HG03558 (cell line): ENCODE measurements around the gene GAS6.
"Not testable (repeated sequence)": the region's sequence is repeated elsewhere in the genome, so short reads cannot be mapped to it uniquely, and the experiment has no call there.

ENCODE experiments used
- ATAC-seq: cut with Tn5 transposase; IDR thresholded peaks from one replicate; pipeline ENCODE4 v1.9.1; 2021; ENCODE audit warnings: moderate number of reproducible peaks; ENCODE audit not compliant: unreplicated experiment; ENCODE audit errors: extremely low read depth

GAS6 gene

DNA sequence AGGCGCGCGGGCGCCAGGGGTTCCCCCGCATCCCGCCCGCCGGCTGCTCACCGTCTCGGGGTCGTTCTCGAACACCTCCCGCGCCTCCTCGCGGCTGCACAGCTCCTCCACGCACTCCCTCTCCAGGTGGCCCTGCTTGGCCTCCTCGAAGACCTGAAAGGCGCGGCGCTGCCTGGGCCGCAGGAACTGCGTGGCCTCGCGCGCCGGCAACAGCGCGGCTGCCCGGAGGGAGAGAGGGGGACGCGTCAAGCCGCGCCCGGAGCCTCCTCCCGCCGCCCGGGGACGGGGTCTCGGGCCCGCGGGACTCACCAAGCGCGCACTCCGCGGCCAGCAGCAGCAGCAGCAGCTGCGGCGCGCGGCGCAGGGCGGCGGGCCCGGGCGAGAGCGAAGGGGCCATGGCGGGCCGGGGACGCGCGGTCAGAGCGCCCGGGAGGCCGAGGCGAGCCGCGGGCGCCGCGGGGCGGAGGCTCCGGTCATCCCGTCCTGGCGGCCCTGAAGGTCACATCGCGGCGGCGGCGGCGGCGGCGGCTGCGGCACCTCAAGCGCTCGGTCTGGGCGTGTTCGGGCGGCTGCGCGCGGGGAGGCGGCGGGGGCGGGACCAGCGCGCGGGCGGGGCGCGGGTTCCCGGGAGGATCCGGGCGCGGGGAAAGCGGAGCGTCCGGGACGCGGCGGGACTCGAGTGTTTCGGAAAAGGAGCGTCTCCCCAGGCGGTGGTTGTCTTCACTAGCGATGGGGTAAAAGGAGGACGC is at the start of gene GAS6:
Gene GAS6, minus strand, starts transcription at position 553 of the 749 bp plus-strand sequence. Its CDS starts 156 bp downstream, at position 397.
- no peak for ATAC-seq

DNA sequence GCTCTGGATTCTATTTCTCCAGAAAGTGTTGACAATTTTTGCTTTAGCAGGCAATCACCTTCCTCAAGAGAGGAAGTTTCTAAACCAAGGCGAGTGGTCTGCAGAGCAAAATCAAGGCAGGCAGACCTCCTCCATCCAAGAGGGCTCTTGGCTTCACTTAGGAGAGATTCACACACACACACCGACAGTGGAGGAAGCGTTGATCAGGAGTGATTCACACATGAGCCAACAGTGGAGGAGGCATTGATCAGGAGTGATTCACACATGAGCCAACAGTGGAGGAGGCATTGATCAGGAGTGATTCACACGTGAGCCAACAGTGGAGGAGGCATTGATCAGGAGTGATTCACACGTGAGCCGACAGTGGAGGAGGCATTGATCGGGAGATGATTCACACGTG is 49.5 kb upstream of the GAS6 start:
- not testable (repeated sequence) for ATAC-seq

DNA sequence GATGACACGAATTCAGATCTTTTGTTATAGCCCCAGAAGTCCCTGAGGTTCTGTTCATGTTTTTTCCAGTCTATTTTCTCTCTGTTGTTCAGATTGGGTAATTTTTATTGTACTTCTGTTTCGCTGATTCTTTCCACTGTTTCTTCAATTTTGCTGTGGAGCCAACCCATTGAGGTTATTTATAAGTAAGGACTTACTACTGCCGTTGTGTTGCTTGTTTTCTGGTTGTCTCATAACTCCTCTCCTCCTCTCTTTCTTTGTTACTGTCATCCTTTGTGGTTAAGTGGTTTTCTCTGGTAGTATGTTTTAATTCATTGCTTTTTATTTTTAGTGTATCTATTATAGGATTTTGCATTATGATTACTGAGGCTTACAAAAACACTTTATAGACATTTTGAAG is 48.7 kb upstream of the GAS6 start:
- ATAC-seq = no peak

DNA sequence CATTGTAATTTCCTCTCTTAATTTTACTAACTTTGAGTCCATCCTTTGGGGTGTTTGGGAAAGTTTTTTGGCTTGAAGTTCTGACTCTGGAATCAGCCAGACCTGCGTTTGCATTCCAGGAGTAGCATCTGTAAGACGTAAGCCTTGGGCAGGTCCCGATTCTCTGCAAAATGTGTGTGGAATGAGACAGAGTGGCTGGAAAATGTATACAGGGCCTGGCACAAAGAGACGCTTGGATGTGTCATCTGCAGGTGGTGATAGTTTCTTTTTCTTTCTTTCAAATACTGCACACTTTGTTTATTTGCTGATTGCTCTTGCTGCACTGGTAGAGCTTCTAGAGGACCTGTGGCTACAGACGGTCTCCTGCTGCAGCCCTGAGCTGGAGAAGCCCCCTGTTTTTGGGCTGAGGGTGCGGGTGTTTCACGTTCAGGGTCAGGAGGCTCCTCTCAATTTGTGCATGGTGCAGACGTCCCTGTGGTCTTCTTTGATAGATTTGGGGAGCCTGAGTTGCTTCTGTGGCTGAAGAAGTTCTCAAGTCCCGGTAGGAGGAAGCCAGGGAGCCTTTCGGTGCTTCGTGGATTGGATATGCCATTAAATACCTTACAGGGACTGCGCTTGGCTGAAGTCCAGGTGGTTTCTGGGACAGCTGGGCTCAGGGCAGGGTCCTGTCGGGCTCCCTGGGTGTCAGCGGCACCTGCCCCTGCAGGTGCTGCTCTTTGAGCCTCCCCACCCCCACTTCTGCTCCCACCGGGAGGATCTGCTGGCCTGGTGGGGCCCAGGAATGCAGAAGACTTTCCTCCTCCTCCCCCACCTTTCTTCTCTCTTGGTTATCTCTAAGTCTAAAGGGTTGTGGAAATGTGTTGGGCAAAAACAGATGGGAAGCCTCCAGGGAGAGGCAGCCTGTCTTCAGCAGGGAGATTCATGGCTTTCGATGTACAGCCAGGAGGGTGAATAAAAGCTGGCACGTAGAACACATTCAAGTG is 44.0 kb upstream of the GAS6 start:
- ATAC-seq = no peak

DNA sequence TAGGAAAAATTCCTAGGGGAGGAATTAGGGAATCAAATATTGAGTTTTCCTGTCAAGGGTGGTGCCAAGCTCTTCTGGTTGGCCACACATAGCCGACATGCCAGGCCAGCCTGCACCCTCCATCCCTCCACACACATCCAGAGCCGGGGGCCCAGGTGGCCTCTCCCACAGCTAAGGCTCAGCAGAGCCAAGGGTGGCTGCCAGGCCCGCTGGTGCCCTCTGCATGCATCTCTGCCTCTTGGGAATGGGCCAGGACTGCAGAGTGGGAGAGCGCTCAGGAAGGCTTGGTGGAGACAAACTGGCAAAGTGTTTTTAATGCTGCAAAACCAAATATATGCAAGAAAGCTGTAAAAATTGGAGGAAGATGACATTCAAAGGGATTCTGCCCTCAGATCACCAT is 42.7 kb upstream of the GAS6 start:
- ATAC-seq = no peak

DNA sequence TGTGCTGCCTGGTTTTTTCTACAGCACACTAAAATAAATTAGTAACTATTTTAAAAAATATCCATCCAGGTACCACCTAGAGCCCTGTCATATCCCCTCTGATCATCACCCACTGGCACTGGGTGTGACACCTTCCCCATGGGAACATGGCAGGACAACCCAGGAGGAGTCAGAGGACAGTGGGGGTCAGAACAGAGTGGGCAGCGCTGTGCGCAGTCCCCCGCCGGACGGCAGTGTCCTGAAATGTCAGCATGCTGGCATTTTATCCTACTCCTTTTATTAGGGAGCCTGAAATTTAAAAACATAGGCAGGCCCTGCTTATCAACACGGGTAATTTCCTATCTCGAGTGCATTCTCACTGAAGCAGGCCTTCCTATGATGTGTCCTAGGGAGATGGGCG is 42.1 kb upstream of the GAS6 start:
- ATAC-seq = no peak

DNA sequence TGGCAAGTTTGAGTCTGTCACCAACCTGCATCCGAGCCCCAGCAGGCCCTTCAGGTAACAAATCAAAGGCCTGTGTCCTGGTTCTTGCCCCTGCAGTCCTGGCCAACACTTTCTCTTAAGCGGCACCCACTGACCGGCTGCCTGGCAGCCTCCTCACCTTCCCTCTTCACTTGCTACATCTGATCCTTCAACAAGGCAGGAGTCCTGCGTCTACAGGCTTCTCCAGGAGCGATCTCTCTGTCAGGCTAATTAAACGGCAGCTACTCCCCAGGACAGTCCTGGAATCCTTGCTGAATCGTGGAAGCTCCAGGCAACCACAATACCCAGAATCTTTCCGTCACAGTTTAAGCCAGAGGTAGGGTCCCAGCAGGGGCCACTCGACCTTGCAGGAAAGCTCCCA is 41.1 kb upstream of the GAS6 start:
- no peak for ATAC-seq

DNA sequence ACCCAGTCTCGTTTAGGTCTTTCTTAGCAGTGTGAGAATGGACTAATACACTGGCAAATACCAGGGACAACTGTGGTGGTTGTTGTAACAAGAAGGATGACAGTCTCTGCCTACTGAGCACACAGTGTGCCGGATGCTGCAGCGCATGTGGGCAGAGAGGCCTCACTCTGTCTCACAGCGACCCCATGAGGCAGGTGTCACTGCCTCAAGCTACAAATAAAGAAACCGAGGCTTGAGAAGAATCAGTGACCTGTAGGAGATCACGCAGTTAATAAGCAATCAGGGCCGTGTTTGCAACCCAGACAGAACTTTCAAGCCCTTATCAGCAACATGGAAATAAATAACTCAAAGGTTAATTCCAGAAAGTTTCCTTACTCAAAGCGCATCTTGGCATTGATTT is 40.5 kb upstream of the GAS6 start:
- ATAC-seq = no peak

DNA sequence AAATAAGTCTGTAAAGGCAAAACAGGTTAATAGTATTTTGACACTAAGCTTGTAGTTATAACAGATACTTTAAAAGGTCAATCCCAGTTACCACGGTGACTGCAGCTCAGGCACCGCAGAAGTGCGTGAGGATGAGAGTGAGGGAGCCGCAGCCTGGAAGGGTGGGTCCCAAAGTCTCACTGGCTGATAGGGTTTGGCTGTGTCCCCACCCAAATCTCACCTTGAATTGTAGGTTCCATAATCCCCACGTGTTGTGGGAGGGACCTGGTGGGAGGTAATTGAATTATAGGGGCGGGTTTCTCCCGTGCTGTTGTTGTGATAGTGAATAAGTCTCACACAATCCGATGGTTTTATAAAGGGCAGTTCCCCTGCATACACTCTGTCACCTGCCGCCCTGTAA is 40.0 kb upstream of the GAS6 start:
- no peak for ATAC-seq

DNA sequence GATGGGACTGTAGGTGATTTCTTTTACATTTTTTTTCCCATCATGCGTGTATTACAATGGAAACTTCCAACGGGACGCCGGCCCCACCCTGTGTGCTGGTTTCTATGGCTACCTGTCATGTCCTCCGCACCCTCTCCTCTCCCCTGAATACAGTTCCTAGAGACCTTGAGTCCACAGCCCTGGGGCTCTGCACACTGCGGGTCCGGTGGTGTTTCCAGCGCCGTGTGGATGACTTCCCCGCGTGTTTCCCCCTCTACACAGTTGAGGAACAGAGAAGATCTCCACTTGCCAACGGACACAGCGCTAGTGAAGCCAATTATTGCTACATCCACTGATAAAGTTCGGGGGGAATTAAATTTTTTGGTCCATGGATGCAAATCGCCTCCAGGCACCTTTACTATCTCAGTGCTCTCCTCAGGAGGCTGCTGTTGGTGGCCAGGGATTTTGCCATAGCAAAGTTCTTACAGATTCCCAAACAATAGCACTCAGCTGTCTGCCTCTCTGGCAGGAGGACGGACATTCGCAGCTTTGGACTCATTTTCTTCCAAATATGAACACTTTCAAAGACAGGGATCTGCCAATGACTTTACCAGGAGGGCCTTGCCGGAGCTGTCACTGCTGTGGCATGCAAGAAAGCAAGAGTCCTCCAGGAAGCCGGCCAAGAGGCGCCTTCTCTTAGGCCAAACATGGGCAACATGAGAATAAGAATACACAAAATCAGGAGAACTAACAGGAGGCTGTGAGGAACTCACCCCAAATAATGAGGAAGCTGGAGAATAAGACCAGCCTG is 39.3 kb upstream of the GAS6 start:
- ATAC-seq = no peak

DNA sequence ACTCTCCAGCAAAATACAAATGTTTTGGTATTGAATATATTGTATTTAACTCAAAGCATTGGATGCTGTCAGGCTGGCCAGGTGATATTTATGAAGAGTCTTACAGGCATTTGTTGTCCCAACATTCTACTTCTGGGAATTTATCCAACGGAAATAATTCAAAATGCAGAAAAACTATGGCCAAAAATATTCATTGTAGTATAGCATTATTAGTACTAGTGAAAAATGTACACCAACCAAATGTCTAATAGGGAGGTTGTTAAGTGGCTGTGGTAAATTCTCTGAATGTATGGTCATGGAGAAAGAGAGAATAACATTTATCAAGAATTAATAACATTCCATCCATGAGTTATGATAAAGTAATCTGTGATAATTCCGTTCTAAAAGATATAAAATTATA is 38.6 kb upstream of the GAS6 start:
- no peak for ATAC-seq

DNA sequence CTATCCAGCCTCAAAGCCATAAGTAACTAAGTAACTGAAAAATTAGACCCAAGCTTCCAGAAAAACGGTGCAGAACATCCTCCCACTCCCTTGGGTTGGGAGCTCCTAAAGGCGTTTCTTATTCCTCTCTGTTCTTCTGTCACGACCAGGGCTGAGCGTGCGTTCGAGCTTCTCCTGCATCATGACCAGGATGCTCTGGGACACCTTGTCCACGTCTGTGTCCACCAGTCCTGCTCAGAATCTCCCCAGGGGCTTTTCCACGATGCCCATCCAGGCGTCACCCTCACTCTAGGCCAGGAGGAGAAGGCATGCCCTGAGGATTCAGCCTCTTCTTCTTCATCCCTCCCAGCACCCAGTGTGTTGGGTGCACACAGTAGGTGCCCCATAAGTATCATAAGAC is 37.8 kb upstream of the GAS6 start:
- ATAC-seq = no peak

DNA sequence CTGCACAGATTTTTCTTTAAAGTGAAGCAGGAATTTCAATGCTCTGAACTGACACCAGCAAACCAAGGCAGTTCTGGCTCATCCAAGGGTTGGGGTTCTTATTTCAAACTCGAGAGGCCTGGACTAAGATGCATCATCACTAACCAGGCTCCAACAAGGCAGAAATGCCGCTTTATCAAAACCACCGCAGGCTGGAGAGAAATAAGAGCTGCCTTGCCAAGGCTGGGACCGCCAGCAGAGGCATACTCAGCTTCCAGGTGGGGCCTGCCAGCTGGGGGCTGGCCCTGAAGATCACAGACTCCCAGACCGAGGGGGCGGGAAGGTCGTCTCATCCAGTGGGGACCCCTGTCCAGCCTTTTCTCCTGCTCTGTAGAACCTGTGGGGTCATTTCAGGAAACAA is 37.4 kb upstream of the GAS6 start:
- ATAC-seq = no peak

DNA sequence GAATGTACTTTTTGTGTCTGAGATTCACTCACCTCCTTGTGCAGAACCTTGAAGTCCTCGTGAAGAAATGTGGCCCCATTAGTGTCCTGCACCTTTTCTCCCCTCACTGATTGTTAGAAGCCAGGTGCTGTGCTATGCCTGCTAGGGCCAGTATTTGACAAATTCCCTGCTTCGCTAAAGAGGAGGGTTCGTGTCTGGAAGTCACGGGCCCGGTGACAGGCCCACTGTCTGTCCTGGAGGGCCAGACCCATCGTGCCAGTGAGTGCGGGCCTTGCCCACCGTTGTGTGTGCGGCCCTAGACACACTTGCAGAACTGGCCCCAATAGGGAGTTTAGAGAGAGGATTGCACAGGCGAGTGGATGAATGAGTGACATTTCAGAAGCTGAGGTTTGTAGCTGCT is 36.8 kb upstream of the GAS6 start:
- ATAC-seq = no peak

DNA sequence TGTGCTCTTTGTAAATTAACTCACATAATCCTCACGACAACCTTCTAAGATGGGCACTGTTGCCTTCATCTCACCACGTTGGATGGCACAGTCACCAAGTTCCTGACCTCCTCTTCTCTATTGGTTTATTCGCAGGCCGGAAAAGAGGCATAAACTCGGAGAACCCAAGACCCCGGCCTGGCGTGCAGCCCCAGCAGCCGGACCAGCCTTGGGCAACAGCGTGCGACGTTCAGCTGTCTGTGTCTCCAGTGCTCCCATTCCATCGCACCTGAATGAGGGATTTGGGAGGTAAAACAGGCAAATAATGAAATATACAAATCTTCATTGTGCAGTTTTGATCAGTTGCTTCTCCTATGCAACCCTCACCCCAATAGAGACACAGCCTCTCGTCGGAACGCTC is 34.5 kb upstream of the GAS6 start:
- ATAC-seq = no peak

DNA sequence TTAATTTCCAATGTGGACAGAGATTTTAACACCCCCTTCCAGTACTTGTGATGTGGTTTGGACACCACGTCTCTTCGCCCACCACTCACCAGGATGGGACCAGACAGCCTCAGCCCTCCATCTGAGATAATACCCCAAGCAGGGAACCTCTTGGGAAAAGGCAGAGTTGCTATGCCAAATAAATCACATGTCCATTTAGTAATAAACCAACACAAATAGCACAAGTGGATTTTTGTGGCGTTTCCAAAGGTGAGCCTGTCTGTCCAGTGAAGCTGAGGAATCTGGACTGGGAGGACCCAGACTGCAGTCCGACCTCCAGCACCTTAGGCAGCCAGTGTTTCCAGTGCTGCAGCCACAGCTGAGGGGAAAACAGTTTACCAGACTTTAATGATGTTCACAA is 34.1 kb upstream of the GAS6 start:
- ATAC-seq = no peak

DNA sequence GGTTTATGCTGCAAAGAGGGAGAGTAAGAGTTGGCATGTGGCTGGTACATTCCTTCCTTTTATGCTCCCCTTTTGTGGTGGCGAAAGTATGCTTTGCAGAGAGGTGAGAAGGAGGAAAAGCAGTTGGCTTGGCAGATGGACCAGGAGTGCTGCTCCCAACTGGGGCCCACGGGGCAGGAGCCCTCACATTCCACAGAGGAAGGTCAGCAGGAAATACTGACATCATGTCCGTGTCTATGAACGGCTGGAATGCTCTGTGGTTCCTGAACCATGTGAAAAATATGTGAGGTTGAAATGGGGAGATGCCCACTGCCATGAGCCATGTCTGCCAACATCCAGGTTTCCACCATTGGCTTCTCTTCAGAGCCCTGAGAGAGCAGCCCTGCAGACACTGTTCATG is 33.3 kb upstream of the GAS6 start:
- ATAC-seq = no peak

DNA sequence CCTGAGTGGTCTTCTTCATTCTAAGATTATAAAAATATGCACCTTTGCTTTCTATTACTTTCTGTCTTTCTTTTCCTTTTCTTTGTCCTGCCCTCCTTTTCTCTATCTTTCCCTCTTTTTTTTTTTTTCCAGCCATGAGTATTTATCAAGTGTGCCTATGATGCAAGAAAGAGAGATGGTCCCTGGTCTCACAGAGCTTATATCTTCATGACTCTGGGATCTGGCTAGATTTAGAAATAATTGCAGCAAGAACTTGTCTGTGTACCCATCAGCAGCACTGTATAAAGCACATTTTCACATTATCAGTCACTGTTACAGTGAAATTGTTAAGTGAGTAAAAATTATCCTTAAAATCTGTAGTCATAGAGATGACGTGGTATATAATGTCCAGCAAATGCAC is 31.6 kb upstream of the GAS6 start:
- ATAC-seq = no peak

DNA sequence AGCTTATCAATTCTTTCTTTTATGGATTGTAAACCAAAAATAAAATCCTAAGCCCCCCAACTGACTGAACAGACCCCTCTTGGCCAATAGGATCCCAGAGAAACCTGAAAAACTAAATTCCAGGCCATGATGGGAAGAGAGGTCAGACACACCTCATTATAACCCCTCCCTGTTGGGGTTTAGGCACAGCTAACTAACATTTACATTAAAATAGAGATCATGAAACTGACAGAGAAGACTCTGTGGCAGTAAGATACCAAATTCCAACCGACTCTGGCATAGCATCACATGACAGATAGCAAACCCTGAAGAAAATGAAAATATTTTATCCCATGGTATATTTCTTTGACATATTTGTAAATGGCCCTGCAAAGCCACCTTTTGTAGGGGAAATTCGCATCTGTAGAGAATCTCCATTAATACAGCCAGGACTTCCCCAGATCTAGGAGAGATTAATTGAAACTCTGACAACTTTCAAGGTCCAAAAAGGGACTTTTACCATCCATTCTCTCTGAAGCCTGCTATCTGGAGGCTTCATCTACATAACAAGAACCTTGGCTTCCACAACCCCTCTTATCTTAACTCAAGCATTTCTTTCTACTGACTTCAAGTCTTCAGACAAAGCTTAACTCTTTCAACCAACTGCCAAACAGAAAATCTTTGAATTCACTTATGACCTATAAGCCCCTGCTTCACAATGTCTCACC is 27.1 kb upstream of the GAS6 start:
- ATAC-seq = no peak

DNA sequence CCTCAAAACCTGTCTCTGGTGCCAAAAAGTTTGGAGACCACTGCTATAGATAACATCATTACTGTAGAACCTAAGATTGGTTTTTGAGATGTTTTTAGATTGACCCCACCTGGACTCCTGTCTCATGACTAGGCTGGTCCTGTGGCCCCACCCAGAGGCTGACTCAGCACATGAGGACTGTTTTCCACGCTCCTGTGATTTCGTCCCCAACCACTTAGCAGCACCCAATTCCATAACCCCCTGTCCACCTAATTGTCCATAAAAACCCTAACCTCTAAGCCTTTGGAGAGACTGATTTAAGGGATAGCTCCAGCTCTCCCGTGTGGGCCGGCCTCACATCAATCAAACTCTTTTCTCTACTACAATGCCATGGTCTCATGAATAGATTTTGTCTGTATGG is 25.6 kb upstream of the GAS6 start:
- ATAC-seq = no peak
